SK-N-SH (cell line): ENCODE data around the gene ISY1. TPM values are rescaled to one million over a fixed set of nuclear protein-coding genes. Genes with fewer than 3 reads are reported as not detected.
A peak's percentile ranks its signal among the peaks of the same experiment; 100 is the strongest.

Experiments used
- CTCF ChIA-PET: fragments of 300-600, 350-600 bp; formaldehyde crosslinking; extraction: SDS; loops from one replicate; lab custom pipeline; 2021; lab: Yijun Ruan, JAX
- POLR2A ChIA-PET: fragments of 350-600 bp; sonication (Branson Sonifier 250); formaldehyde crosslinking; extraction: SDS; loops from one replicate; lab custom pipeline; 2020; ENCODE audit warnings: antibody characterized with exemption, inconsistent platforms; lab: Yijun Ruan, JAX
- DNase-seq: peaks from one replicate; pipeline ENCODE4 v3.0.0; 2012
- H2AFZ ChIP-seq: fragments of 200-600 bp; sonication (generic); 2 replicates; pipeline ENCODE4 v1.8.1; 2016; ENCODE audit warnings: antibody characterized with exemption, mild to moderate bottlenecking, low read depth
- H3F3A ChIP-seq: fragments of 200-600 bp; sonication (generic); replicated peaks from 2 replicates; pipeline ENCODE3; 2016; ENCODE audit warnings: antibody characterized with exemption, mild to moderate bottlenecking; ENCODE audit not compliant: insufficient read depth
- H3K27ac ChIP-seq, 2 experiments: fragments of 200-500 bp in 1 of 2; fragments of 200-600 bp in 1 of 2; sonication (Bioruptor generic) in 1 of 2; sonication (generic), shearing (Covaris generic) in 1 of 2; 2 replicates each; pipeline versions ENCODE4 v1.5.1 to v1.6.1; 2014 to 2016; ENCODE audit warnings: low read depth in 2 of 2, inconsistent platforms in 1 of 2, low read length in 1 of 2, mild to moderate bottlenecking in 1 of 2, mixed read lengths in 1 of 2
- H3K27me3 ChIP-seq: fragments of 200-600 bp; sonication (generic), shearing (Covaris generic); 2 replicates; pipeline ENCODE4 v1.6.1; 2016; ENCODE audit warnings: mixed run types; ENCODE audit not compliant: insufficient read depth
- H3K36me3 ChIP-seq, 2 experiments: fragments of 200-500 bp in 1 of 2; fragments of 200-600 bp in 1 of 2; sonication (Bioruptor generic) in 1 of 2; sonication (generic) in 1 of 2; replicated peaks in 1 of 2; 2 replicates each; pipeline versions ENCODE3 to v1.5.1; 2014 to 2016; ENCODE audit warnings: low read length in 1 of 2, mild to moderate bottlenecking in 1 of 2; ENCODE audit not compliant: insufficient read depth in 2 of 2, control insufficient read depth in 1 of 2
- H3K4me1 ChIP-seq, 2 experiments: fragments of 200-500 bp in 1 of 2; fragments of 200-600 bp in 1 of 2; sonication (Bioruptor generic) in 1 of 2; sonication (generic), shearing (Covaris generic) in 1 of 2; 2 replicates each; pipeline versions ENCODE4 v1.5.1 to v1.6.1; 2014 to 2016; ENCODE audit warnings: low read depth in 1 of 2, low read length in 1 of 2, mixed run types in 1 of 2; ENCODE audit not compliant: insufficient read depth in 2 of 2, control insufficient read depth in 1 of 2
- H3K4me2 ChIP-seq: fragments of 200-600 bp; sonication (generic), shearing (Covaris generic); 2 replicates; pipeline ENCODE4 v1.6.1; 2017; ENCODE audit warnings: mixed run types
- H3K4me3 ChIP-seq, 2 experiments: fragments of 200-500 bp in 1 of 2; fragments of 200-600 bp in 1 of 2; sonication (Bioruptor generic) in 1 of 2; sonication (generic), shearing (Covaris generic) in 1 of 2; 2 replicates each; pipeline versions ENCODE4 v1.5.1 to v1.8.1; 2014 to 2016; ENCODE audit warnings: low read depth in 2 of 2, inconsistent platforms in 1 of 2, low read length in 1 of 2, mild to moderate bottlenecking in 1 of 2, mixed read lengths in 1 of 2, moderate library complexity in 1 of 2
- H3K79me2 ChIP-seq: fragments of 200-600 bp; sonication (generic); 2 replicates; pipeline ENCODE4 v1.8.1; 2017; ENCODE audit warnings: mild to moderate bottlenecking; ENCODE audit not compliant: insufficient read depth
- H3K9ac ChIP-seq: fragments of 200-600 bp; sonication (generic); 2 replicates; pipeline ENCODE4 v1.6.1; 2017; ENCODE audit warnings: mixed run types
- H3K9me2 ChIP-seq: fragments of 200-600 bp; sonication (generic); 2 replicates; pipeline ENCODE4 v1.6.1; 2017; ENCODE audit warnings: mixed run types
- H3K9me3 ChIP-seq: fragments of 200-600 bp; sonication (generic); 2 replicates; pipeline ENCODE4 v1.6.1; 2017; ENCODE audit warnings: mixed run types, mild to moderate bottlenecking, moderate library complexity
- H4K20me1 ChIP-seq: fragments of 200-600 bp; sonication (generic); 2 replicates; pipeline ENCODE4 v1.6.1; 2017; ENCODE audit warnings: mild to moderate bottlenecking, mixed run types; ENCODE audit not compliant: insufficient read depth
- CHD2 ChIP-seq: fragments of 150-350 bp; IDR thresholded peaks from 2 replicates; pipeline ENCODE4 v1.6.1; 2018; ENCODE audit warnings: low read length; ENCODE audit not compliant: partially characterized antibody
- EP300 ChIP-seq, 2 experiments: IDR thresholded peaks; 2 replicates each; pipeline versions ENCODE4 v1.4.0 to v1.6.1; 2012; ENCODE audit warnings: borderline replicate concordance in 1 of 2, low read depth in 1 of 2, low read length in 1 of 2
- EZH2phosphoT487 ChIP-seq: fragments of 200-600 bp; sonication (generic); IDR thresholded peaks from 2 replicates; pipeline ENCODE4 v1.6.1; 2017; ENCODE audit warnings: low read depth, mixed run types, mild to moderate bottlenecking, antibody characterized with exemption, moderate library complexity, borderline replicate concordance
- FOXJ3 ChIP-seq: sonication (generic); formaldehyde crosslinking; IDR thresholded peaks from 2 replicates; pipeline ENCODE4 v1.5.1; 2020; ENCODE audit warnings: mild to moderate bottlenecking, missing genetic modification reagents
- GABPA ChIP-seq: IDR thresholded peaks from 2 replicates; pipeline ENCODE4 v1.4.0; 2012; ENCODE audit warnings: low read depth, mild to moderate bottlenecking
- GATA2 ChIP-seq: sonication (generic); formaldehyde crosslinking; IDR thresholded peaks from 2 replicates; pipeline ENCODE4 v1.5.0; 2020; ENCODE audit warnings: mild to moderate bottlenecking, missing genetic modification reagents
- JUND ChIP-seq: IDR thresholded peaks from 2 replicates; pipeline ENCODE4 v1.4.0; 2012
- MEF2A ChIP-seq: IDR thresholded peaks from 2 replicates; pipeline ENCODE4 v1.4.0; 2012; ENCODE audit warnings: low read depth, borderline replicate concordance
- MXI1 ChIP-seq: IDR thresholded peaks from 2 replicates; pipeline ENCODE4 v1.6.1; 2012; ENCODE audit warnings: mild to moderate bottlenecking, low read depth, low read length, improper control_type of control experiment
- NRF1 ChIP-seq: IDR thresholded peaks from 2 replicates; pipeline ENCODE4 v1.6.1; 2012; ENCODE audit warnings: low read depth, mild to moderate bottlenecking, low read length
- PBX3 ChIP-seq: IDR thresholded peaks from 2 replicates; pipeline ENCODE4; 2012
- RAD21 ChIP-seq: IDR thresholded peaks from 2 replicates; pipeline ENCODE4 v1.6.1; 2012; ENCODE audit warnings: mild to moderate bottlenecking, low read length
- RCOR1 ChIP-seq: fragments of 150-350 bp; IDR thresholded peaks from 2 replicates; pipeline ENCODE4 v1.6.1; 2017; ENCODE audit warnings: antibody characterized with exemption, low read length
- RFX5 ChIP-seq: IDR thresholded peaks from 2 replicates; pipeline ENCODE4 v1.6.1; 2012; ENCODE audit warnings: mild to moderate bottlenecking, improper control_type of control experiment, low read length
- TCF12 ChIP-seq: IDR thresholded peaks from 2 replicates; pipeline ENCODE4 v1.4.0; 2012
- USF1 ChIP-seq: IDR thresholded peaks from 2 replicates; pipeline ENCODE4 v1.4.0; 2012; ENCODE audit warnings: low read depth, borderline replicate concordance
- YY1 ChIP-seq: IDR thresholded peaks from 2 replicates; pipeline ENCODE4 v1.4.0; 2012; ENCODE audit warnings: low read depth, mild to moderate bottlenecking
- ZBTB33 ChIP-seq: IDR thresholded peaks from 2 replicates; pipeline ENCODE4 v1.4.0; 2012; ENCODE audit warnings: low read depth, borderline replicate concordance
- WGBS: methylation state at CpG from one replicate; pipeline ENCODE4 v1.1.6; 2017; ENCODE audit warnings: low lambda C conversion rate; 5-methylcytosine and 5-hydroxymethylcytosine counted together
- polyA plus RNA-seq, 3 experiments: library from polyadenylated mRNA; depleted of rRNA; stranded (reverse); fragments of >200 nt; gene quantifications; 2 replicates each; pipeline ENCODE4 v1.2.3, GENCODE V29; 2012
- TF ChIP-seq, protein P1 (sequence below): IDR thresholded peaks from 2 replicates; pipeline ENCODE4 v1.4.0; 2012; ENCODE audit warnings: low read depth
- TF ChIP-seq, protein P2 (sequence below): fragments of 150-350 bp; IDR thresholded peaks from 2 replicates; pipeline ENCODE4 v1.6.1; 2016; ENCODE audit warnings: mild to moderate bottlenecking, low read depth, low read length

ISY1 gene
- polyA plus RNA-seq, 1 of the 3 experiments (the other 2 are of a cell fraction), result 20.9 TPM

DNA sequence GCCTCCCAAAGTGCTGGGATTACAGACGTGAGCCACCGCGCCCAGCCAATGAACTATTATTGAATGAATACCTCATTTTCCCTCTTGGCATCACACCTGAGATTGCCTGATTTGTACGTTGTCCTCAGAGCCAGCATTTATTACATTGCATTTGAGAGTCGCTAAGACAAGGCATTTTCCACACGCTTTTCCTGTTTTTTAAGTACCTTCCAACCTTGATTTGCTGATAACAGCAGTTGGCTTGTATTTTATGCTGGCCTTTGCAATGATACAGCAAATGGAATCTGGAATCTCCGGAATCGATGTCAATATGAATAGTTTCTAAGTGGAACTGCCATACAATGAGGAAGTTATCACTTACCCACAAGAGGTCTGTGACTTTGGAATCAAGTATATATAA, 38.5 kb upstream of the ISY1 start:
- no peaks in the 10 kb centered on the region for H3K27me3 ChIP-seq
- 97% methylated on average over 8 of the region's 8 CpGs for WGBS
- no peak overlapping the region for H3K9ac ChIP-seq
- H3K9me3 ChIP-seq, result no peaks in the 10 kb centered on the region
- no peak overlapping the region for H3K27ac ChIP-seq
- H4K20me1 ChIP-seq, result no peaks in the 10 kb centered on the region
- no peak overlapping the region for H3K4me2 ChIP-seq
- DNase-seq, result no peak
- H3K79me2 ChIP-seq, result no peaks in the 10 kb centered on the region
- no peak overlapping the region for H3K4me3 ChIP-seq
- H3K4me1 ChIP-seq, result peaks cover 0 to 18% of the 10 kb centered on the region in 2 experiments; a peak in 1 of 4 replicates
- no peak overlapping the region for H2AFZ ChIP-seq
- ChIA-PET CTCF (no interaction called here), POLR2A (no interaction called here)
- H3K36me3 ChIP-seq, result no peaks in the 10 kb centered on the region
- no peaks in the 10 kb centered on the region for H3K9me2 ChIP-seq
- TF ChIP-seq TCF12 (no peak), RAD21 (no peak), FOXJ3 (CRISPR knock-in tag) (no peak), PBX3 (no peak), JUND (no peak), RCOR1 (no peak), USF1 (no peak), RFX5 (no peak), EP300 (IDR thresholded peaks at IDR 0.05; ENCODE audit: borderline replicate concordance in 1 of 2, low read depth in 1 of 2, low read length in 1 of 2) (no peak), EZH2phosphoT487 (no peak), NRF1 (no peak), GATA2 (CRISPR knock-in tag) (no peak)
- TF ChIP-seq, protein P1, sequence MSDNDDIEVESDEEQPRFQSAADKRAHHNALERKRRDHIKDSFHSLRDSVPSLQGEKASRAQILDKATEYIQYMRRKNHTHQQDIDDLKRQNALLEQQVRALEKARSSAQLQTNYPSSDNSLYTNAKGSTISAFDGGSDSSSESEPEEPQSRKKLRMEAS, result no peak
- H3F3A ChIP-seq, result peaks cover 22% of the 10 kb centered on the region

GRCh38 chr3:129197321-129197720, 36.5 kb upstream of the ISY1 start:
- DNase-seq, result no peak
- Histone ChIP-seq H3K4me3 (no peak overlapping the region), H3K9me3 (no peaks in the 10 kb centered on the region), H3K4me2 (peak overlapping the region; percentile 74), H2AFZ (no peak overlapping the region), H3K9me2 (no peaks in the 10 kb centered on the region), H3K36me3 (no peaks in the 10 kb centered on the region), H3K27me3 (no peaks in the 10 kb centered on the region), H3F3A (peaks cover 19% of the 10 kb centered on the region), H3K4me1 (peaks cover 0 to 18% of the 10 kb centered on the region in 2 experiments; a peak in 1 of 4 replicates), H3K27ac (peak overlapping the region in 1 of 2 experiments; percentile 89; a peak in 2 of 4 replicates), H4K20me1 (no peaks in the 10 kb centered on the region), H3K9ac (no peak overlapping the region), H3K79me2 (no peaks in the 10 kb centered on the region)
- ChIA-PET CTCF (interaction anchor here (1.1 to 2.7 kb wide), 2 partner anchors 49 to 227 kb away, joined by 4 to 13 read pairs; no protein-coding TSS in a partner anchor), POLR2A (no interaction called here)
- 91% methylated on average over 1 of the region's 1 CpG for WGBS
- TF ChIP-seq YY1 (no peak), MXI1 (no peak), RAD21 (no peak), EP300 (IDR thresholded peaks at IDR 0.05; ENCODE audit: borderline replicate concordance in 1 of 2, low read depth in 1 of 2, low read length in 1 of 2) (no peak), ZBTB33 (no peak), USF1 (no peak), MEF2A (no peak), PBX3 (no peak), GABPA (no peak), CHD2 (no peak)
- TF ChIP-seq, protein P1, result no peak
- TF ChIP-seq, protein P2, sequence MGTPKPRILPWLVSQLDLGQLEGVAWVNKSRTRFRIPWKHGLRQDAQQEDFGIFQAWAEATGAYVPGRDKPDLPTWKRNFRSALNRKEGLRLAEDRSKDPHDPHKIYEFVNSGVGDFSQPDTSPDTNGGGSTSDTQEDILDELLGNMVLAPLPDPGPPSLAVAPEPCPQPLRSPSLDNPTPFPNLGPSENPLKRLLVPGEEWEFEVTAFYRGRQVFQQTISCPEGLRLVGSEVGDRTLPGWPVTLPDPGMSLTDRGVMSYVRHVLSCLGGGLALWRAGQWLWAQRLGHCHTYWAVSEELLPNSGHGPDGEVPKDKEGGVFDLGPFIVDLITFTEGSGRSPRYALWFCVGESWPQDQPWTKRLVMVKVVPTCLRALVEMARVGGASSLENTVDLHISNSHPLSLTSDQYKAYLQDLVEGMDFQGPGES, result no peak
